ENCODE results near the gene TRMO. TPM values are rescaled to one million over a fixed set of nuclear protein-coding genes. Genes with fewer than 3 reads are reported as not detected.

TRMO gene
- total RNA-seq, result 10 to 100 TPM; 25.6 to 29.6 TPM

GRCh38 chr9:97921959-97922724 lies at the start of gene TRMO:
Gene TRMO, minus strand, starts transcription at chr9:97922500. Its CDS starts 7 bp downstream, at chr9:97922493.

GRCh38 chr9:97938081-97938644 lies 15.9 kb upstream of the TRMO start, which contains the start of gene HEMGN:
Gene HEMGN, minus strand, starts transcription at chr9:97938172. Its CDS starts 36 bp downstream, at chr9:97938136.

Small RNA genes within 50 kb of the gene (small RNA-seq; reads per million reads assigned to genes)
- gene RF00019, result 0 reads per million in 2 donors

Other genes starting within 250 kb of the TRMO start
- 1 to 10 TPM; 5.9 to 6.0 TPM for gene XPA, start 225.2 kb downstream of the TRMO start, total RNA-seq
- not detected for gene FOXE1, start 69.3 kb downstream of the TRMO start, total RNA-seq
- gene HEMGN, start 15.7 kb upstream of the TRMO start, total RNA-seq, result not detected
- 10 to 100 TPM in 1 of 2 donors, 1 to 10 TPM in 1; 3.1 to 13.0 TPM for gene ANP32B, start 60.8 kb upstream of the TRMO start, total RNA-seq
- 100 to 1,000 TPM; 113 to 117 TPM for gene NANS, start 134.2 kb upstream of the TRMO start, total RNA-seq
- 10 to 100 TPM; 54.0 to 72.3 TPM for gene TRIM14, start 196.7 kb upstream of the TRMO start, total RNA-seq